ENCODE results near the gene MVB12B.

MVB12B gene

GRCh38 chr9:126316085-126316655 lies 10.5 kb upstream of the MVB12B start:
- no peak overlapping the region for H3K4me3 ChIP-seq (replicated peaks; ENCODE audit: low read depth, low read length)
- DNase-seq (ENCODE audit: extremely low read depth, insufficient read length), result no peak
- TF ChIP-seq CTCF (IDR thresholded peaks at IDR 0.05; ENCODE audit: insufficient read depth, low read length, poor library complexity, severe bottlenecking), result no peak
- H3K36me3 ChIP-seq (ENCODE audit: control insufficient read depth, insufficient read depth, low read length), result no peaks in the 10 kb centered on the region
- no peaks in the 10 kb centered on the region; the same call in 1 of the 2 replicates for H3K27me3 ChIP-seq (replicated peaks; ENCODE audit: control insufficient read depth, insufficient read depth, low read length)

- Histone ChIP-seq H3K36me3 (ENCODE audit: control insufficient read depth, insufficient read depth, low read length) (no peaks in the 10 kb centered on the region), H3K4me3 (replicated peaks; ENCODE audit: low read depth, low read length) (no peak overlapping the region), H3K27me3 (replicated peaks; ENCODE audit: control insufficient read depth, insufficient read depth, low read length) (no peaks in the 10 kb centered on the region; the same call in 1 of the 2 replicates)
- peak; percentile 28 for TF ChIP-seq CTCF (IDR thresholded peaks at IDR 0.05; ENCODE audit: insufficient read depth, low read length, poor library complexity, severe bottlenecking)
- DNase-seq (ENCODE audit: extremely low read depth, insufficient read length), result no peak
Measured at GRCh38 chr9:126317513-126317912, 9.1 kb upstream of the MVB12B start.

GRCh38 chr9:126318858-126319257 lies 7.8 kb upstream of the MVB12B start:
- Histone ChIP-seq H3K36me3 (ENCODE audit: control insufficient read depth, insufficient read depth, low read length) (no peaks in the 10 kb centered on the region), H3K4me3 (replicated peaks; ENCODE audit: low read depth, low read length) (no peak overlapping the region), H3K27me3 (replicated peaks; ENCODE audit: control insufficient read depth, insufficient read depth, low read length) (no peaks in the 10 kb centered on the region; the same call in 1 of the 2 replicates)
- no peak for DNase-seq (ENCODE audit: extremely low read depth, insufficient read length)
- TF ChIP-seq CTCF (IDR thresholded peaks at IDR 0.05; ENCODE audit: insufficient read depth, low read length, poor library complexity, severe bottlenecking), result no peak

- H3K4me3 ChIP-seq (replicated peaks; ENCODE audit: low read depth, low read length), result no peak overlapping the region
- DNase-seq (ENCODE audit: extremely low read depth, insufficient read length), result no peak
- no peaks in the 10 kb centered on the region; the same call in 1 of the 2 replicates for H3K27me3 ChIP-seq (replicated peaks; ENCODE audit: control insufficient read depth, insufficient read depth, low read length)
- no peaks in the 10 kb centered on the region for H3K36me3 ChIP-seq (ENCODE audit: control insufficient read depth, insufficient read depth, low read length)
- TF ChIP-seq CTCF (IDR thresholded peaks at IDR 0.05; ENCODE audit: insufficient read depth, low read length, poor library complexity, severe bottlenecking), result no peak
Measured at GRCh38 chr9:126319671-126320070, 7.0 kb upstream of the MVB12B start.

GRCh38 chr9:126320158-126320922 lies 6.3 kb upstream of the MVB12B start:
- Histone ChIP-seq H3K4me3 (replicated peaks; ENCODE audit: low read depth, low read length) (no peak overlapping the region), H3K27me3 (replicated peaks; ENCODE audit: control insufficient read depth, insufficient read depth, low read length) (no peaks in the 10 kb centered on the region; the same call in 1 of the 2 replicates), H3K36me3 (ENCODE audit: control insufficient read depth, insufficient read depth, low read length) (no peaks in the 10 kb centered on the region)
- no peak for DNase-seq (ENCODE audit: extremely low read depth, insufficient read length)
- TF ChIP-seq CTCF (IDR thresholded peaks at IDR 0.05; ENCODE audit: insufficient read depth, low read length, poor library complexity, severe bottlenecking), result no peak
